Fibroblast of upper back skin (primary cell): ENCODE measurements around the gene NEGR1.

Experiments used
- DNase-seq: peaks from one replicate; pipeline ENCODE4 v3.0.0-alpha.2; 2013

The NEGR1 gene

DNA sequence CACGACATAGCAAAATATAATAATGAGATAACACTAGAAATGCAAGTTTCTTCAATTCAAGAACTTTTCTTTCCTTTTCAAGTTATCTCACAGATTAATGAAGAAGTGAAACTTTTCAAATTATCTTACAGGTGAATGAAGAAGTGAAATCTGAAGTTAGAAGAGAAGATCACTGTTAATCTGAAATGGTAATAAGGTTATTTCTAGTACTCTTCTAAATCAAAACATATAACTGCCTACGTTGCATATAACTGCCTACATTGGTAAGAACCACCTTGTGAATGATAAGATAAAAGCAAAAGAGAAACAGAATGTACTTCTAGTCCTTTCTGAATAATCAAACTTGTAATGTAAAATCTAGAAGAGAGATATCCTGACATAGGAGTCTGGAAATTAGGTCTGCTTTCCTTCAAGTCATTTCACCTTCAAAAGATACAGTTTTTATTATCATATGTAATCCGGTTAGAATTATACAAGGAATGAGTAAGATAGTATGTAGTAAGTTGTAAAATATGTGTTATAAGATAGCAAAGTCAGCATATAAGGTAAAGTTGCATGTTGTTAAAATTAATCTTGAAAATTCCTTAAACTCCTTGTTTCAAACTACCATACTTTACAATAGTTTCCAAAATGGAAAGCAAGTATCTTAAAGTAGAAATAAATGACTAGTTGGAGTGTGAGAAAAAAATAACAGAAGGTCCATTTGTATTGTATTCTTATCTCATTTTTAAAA is 679.1 kb downstream of the NEGR1 start:
- no peak for DNase-seq

DNA sequence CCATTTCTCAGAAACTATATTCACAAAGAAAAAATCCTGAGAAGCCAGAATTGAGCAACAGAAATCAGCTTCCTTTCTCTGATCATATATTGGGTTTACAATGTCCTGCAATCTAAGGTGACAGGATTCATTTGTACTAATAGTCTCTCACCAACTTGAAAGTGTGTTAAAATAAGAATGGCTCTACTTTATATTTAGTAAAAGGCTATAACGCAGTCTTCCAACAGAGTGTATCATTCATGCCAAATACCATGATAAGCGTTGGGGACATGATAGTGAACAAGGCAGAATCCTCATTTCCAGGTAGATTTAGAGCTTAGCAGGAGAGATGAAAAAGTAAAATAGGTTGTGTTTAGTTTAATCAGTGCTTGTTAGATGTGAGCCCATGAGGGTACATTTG is 682.3 kb downstream of the NEGR1 start:
- no peak for DNase-seq

DNA sequence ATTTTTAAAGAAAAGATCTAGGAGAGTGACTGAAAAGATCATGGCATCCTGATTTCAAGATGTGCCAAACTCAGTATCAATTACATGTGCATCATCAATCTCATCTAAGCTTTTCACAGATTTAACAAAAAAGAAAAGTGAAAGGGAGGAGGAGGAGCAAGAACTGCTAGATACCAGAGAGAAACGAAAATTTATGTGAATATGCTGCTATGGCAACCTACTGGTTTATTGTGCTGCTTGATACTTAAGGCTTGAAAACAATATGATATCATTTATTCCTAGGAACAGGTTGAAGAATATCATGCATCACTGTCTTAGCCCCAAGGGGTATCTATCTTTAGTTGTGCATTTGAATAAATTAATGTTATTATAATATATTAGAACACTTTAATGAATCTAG is 683.0 kb downstream of the NEGR1 start:
- DNase-seq = no peak

DNA sequence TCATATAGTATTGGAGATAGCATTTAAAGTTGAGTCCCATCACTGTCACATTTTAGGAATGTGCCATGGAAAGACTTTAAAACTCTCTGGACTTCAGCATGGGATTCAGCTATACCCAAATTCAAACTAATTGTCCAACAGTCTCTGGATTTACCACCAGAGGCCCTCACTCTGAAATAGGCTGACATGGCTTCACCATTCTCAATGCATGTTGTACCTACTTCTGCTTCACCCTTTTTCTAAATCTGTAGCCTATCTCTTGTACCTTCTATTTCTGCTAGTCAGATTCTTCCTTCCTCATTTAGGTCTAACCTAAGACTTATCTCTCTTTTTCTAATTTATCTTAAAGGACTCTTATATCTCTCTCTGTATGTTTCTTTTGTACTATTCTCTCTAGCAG is 688.8 kb downstream of the NEGR1 start:
- peak; percentile 16 for DNase-seq

DNA sequence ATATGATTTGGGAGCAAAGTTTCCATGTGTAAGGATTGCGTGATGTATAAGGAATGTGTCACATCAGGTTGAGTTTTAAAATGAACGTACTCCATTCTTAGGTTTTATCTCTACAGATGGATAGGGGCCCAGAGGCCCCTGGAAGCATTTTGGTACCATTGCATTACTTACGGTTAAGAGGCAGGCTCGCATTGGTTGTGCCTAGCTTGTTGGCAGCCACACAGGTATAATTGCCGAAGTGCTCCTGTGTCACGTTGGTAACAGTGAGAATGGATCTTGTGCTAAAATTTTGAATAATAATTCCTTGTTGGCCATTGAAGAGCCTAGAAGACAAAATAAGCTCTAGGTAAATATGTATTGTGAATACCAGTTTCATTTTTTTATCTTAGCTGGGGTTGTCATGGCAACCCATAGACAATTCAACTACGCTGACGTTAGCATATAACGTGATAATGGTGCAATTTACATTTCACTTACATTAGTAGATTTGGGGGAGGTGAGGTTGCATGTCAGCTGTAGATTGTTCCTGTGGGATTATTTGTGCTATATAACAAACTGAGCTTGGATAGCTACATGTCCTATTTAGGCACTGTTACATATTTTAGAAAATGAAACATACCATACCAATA is 689.6 kb downstream of the NEGR1 start:
- peak; percentile 9 for DNase-seq

DNA sequence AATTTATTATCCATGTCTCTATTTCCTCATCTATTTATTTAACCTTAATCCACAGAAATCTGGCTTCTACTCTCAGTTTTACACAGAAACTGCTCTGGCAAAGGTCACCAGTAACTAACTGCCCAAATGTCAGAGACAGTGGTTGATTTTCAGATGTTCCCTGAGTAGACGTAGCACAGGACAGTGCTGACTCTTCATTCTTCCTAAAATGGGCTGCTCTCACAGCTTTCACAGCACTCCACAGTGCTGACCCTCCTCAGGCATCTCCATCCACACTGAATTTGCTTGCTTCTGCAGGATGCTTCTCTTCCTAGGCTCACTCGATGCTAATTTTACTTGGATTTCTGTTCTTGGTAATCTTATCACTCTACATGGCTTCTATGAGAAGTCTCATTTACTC is 693.3 kb downstream of the NEGR1 start:
- no peak for DNase-seq

DNA sequence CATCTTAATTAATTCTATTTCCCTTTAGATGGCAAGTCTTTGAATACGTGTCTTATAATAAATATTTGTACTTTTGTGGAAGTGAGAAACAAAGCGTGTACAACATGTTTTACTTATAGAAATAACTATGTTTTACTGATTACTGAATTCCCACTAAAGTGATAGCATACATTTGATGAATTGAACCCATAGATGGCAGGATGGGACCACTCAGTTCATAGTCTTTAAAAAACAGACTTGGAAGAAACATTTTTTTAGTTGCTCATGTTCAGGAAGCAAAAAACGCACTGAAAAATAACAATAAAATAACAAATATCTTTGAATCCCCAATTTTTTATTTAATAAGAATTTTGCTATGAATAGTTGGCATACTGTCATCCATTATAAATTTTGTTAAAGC is 694.4 kb downstream of the NEGR1 start:
- peak; percentile 46 for DNase-seq

DNA sequence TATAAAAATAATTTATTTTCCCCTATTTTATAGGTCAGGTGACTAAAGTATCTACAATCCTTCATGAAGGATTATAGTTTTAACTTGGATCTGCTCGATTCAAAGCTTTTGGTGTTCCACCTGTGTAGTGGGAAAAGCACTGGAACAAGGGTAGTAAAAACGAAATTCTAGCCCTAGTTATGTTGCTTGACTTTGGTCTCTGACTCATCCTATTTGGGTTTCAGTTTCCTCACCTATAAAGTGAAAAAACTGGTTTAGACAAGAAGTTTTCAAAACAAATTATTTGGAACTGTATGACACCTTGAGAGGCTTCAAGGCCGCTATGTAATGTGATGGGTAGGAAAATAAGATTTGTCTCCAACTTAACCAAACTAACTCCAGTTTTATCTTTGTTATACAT is 696.3 kb downstream of the NEGR1 start:
- no peak for DNase-seq

DNA sequence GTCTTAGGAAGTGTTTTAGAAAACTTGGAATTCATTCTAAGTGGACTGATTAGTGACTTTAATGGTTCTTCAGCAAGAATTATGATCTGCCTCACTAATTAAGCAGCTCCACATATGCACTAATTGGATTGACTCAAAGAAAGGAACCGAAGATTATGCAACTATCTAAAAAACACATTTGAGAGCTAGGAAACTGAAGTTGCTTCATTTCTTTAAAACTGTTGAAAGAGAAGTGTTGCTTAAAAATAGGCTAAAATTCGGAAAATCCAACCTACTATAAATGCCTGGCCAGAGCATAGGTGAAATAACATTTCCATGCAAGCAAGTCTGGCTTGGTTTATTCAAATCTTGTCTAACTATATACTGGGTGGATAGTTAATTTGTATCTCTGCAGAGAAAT is 698.6 kb downstream of the NEGR1 start:
- DNase-seq = no peak

DNA sequence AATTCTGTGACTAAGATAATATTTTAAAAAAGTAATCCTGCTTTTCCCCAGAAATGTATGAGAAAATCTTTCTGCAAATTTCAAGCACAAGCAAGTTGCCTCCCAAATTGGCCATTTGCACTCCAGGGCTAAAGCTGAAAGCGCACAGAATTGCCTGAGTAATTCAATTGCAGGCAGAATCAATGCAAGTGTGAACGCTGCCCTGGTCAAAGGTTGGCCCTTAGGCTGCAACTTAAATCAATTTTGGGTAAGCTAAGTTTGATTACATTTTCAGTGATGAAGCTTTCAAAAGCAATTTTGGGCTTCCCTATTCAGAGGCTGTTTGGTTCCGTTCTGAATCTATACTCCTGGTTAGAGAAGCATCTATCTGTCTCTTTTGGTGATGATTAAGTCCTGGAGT is 699.7 kb downstream of the NEGR1 start:
- DNase-seq = no peak

DNA sequence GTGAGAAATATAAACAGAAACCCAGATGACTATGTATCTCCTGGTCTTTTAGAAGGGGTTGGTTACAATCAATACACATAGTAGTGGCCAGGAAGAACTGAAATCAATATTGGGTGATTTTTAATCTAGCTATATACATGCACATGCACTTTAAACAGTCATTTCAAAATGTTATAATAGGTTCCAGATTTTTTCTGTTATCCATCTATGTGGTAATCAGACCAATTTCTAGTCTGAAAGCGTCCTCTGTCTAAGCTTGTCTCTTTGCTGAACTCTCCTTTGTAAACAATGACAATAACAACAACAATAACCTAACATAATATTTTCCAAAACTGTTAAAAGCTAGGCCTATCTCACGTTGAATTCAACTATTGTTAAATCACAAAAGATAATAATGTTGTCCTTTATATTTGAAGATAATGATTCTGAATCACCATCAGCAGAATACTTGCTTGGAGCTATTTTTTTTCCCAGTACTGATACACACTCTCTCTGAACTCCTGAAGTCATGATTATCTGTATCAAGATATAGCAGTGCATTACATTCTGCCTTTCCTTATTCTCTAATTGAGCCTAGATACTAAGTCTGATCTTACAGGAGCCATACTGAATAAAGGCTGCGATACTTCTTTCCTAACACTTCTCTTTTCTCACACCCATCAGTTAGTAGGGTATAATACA is 704.7 kb downstream of the NEGR1 start:
- no peak for DNase-seq

DNA sequence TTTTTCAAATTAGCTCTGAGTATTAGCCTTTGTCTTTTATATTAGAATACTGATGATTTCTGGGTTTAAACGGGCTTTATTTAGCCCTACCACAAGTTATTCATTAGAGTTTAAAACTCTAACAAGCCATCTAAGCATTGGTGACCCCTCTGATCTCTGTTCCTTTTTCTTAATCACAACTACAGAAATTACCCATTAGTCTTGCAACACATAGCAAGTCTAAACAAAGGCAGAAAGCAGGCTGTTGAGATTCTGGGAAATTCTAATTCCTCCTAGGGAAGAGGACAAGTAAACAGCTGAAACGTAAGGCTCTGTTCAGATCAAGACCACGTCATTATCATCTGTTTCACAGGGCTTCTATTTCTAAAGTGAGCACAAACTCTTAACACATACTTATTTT is 710.3 kb downstream of the NEGR1 start:
- no peak for DNase-seq

DNA sequence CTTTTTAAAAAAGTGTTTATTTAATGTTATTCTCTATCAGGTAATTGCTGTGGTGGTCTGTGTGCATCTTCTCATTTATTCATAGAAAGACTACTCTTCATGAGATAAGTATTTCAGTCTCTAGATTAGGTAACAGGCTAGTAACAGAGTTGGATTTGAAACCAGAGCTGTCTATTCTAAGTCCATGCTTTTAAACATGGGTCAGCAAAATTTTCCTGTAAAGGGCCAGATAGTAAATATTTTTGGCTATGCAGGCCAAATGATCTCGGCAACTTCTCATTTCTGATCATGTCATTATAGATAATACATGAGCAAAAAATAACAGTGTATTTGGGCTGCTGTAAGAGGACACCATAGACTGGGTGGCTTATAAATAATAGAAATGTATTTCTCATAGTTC is 715.9 kb downstream of the NEGR1 start:
- no peak for DNase-seq

DNA sequence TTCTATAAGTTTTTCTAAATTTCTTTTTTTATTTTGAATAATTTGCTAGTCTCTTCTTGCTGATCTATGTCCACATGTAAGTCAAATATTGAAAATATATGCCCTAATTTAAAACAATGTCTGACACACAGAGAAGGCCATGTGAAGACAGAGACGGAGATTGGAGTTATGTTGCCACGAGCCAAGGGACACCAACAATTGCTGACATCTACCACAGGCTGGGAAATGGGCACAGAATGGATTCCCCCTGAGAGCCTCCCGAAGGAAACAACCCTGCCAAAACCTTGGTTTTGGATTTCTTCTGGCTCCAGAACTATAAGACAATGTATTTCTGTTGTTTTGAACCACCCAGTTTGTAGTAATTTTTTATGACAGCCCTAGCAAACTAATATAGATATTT is 716.5 kb downstream of the NEGR1 start:
- no peak for DNase-seq

DNA sequence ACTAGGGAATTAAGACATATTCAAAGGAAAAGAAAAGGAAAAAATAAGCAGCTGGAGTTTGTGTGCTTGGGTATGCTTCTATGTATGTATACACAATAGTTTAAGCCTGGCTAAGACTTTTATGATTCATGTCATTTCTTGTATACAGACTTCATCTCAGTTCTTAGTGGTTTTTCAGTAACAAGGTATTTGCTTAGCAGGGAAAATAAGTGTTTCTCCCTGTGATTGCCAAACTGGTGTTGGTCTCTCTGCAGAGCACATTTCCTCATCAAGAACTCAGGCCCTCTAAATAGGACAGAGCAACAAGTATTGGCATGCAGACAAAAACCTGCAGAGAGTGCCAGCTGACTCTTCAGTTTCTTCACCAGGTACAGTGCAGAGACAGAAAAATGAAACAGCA is 717.1 kb downstream of the NEGR1 start:
- peak; percentile 37 for DNase-seq

DNA sequence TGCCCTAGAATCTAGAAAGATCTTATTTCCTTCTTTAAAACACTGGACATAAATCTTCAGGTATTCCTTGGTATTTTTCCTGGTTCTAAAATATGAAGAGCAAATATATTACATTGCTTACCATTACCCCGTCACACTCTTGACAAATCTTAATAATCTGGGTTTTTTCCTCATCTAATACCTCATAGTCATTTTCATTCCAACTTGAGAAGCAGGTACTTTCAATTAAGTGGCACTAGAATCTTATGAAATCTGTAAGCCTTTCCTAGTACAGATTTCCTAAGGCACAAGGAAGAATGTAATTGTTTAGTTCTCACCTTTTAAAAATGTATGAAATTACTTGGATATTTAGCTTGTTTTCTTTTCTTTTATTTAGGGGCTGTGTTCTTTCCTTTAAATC is 720.0 kb downstream of the NEGR1 start:
- DNase-seq = no peak

DNA sequence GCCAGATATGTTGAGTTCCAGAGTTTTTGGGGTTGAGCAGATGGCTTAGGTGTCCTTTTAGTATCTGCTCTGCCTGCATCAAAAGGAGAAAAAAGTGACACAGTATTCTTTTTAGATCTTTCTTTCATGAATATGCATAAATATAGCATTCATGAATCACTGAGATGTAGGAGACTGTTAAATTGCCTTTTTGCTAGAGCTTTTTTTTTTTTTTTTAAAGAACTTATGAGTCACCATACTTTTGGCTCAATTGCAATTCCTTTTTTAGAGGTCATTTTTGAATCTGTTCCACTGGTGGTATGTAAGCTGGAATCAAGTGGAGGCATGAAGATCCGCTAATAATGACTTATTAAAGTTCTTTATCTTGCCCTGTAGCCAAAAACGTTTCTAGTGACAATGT is 720.6 kb downstream of the NEGR1 start:
- DNase-seq = peak; percentile 84

DNA sequence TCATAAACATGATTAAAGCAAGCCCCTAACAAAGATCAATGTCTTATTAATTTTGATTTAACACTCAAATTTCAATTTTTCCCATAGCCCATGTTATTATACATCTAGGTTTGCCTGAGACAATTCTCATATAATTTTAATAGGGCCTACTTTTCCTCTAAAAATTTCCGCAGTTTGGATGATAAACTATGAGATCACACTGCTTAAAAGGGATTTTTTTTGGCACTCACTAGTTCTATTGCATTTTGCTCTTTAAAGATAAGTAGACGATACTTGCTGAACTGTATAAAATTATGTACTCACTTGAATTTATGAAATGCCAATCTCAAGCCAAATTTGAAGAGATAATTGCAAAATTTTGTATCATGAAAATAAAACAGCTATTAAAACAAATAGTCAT is 721.1 kb downstream of the NEGR1 start:
- DNase-seq = peak; percentile 25

DNA sequence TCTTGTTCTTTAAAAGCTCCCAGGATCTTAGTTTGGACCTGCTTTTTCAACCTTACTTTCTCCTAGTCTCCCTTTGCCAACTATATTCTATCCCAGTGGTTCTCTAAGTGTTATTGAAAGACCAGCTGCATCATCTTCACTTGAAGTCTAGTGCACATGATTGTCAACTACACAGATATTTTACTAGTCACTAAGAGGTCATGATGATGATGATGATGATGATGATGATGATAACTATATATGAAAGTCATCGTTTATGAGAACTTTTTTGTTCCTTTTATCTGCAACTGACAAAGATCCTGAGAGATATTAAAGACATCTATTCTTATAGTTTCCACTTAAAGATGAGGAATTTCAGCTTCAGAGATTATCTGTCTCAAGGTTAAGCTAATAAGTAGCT is 722.5 kb downstream of the NEGR1 start:
- DNase-seq = no peak

DNA sequence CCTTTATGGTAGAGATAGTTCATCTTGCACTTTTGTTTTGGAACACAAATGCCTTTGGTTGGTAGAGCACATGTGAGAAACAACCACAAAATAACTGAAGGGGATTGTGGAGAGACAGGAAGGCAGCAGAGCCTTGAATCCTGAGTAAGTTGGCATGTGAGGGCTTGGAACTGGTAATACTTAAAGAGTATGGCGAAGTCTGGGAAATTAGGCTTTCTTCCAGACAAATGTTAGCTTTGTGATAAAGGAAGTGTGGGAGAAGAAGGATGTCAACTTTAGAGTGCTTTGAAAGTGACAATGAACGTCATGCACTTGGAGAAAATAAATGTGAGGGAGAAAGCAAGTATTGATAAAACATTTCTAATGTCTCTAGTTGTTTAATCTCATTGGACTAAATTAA is 725.2 kb downstream of the NEGR1 start:
- no peak for DNase-seq

DNA sequence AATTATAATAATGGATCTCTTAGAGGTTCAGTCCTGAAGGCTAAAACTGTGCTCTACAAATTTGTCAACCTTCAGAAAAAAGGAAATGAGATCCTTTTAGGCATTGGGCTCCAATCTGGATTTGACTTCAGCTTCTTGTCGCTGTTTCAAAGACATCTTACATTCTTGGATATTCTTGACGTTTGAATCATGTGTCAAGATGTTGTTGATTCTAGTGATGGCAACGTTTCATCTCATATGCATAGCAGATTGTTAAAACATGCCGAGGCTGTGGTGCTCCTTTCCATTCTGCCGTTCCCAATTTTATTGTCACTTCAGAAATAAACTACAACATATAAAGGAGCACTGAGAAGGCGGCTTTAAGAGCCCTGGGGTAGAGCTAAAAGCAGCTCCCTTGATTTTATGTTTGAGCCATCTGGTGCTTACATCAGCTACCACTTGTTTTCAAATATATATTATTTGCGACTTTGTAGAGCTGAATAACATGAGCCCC is 733.9 kb downstream of the NEGR1 start:
- no peak for DNase-seq

DNA sequence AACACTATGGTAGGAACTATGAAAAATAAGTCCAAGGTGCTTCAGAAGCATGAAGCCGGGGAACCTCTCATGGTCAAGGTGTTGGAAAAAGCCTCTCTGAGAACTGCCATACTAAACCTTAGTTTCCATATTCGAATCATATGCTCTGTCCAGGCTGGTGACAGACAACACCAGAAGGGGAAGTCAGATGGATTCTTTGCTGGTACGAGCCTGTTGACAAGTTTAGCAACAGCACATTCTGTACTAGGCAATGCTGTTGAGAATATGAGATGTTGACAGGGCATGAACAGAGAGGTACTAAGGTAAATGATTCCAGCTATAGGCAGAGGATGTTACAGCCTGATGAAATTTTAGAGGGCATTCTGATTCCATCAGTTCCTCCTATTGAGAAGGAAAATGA is 740.2 kb downstream of the NEGR1 start:
- DNase-seq = no peak

DNA sequence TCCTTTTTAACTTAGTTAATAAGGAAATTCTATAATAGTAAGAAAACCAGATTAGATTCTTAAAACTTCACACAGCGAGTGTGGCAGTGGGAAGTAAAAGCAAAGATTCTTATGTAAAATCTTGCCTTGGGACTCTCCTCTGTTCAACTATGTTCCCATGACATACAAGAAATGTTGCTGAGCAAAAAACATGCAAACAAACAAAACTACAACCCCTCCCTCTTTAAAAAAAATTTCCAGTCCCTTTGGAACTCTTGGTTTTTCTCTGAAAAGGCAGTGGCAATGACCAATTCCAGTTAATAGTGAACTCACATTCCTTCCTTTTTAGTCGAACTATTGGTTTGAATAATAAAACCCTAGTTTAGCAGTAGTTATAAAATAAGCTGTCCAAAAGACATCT is 748.4 kb downstream of the NEGR1 start:
- no peak for DNase-seq

DNA sequence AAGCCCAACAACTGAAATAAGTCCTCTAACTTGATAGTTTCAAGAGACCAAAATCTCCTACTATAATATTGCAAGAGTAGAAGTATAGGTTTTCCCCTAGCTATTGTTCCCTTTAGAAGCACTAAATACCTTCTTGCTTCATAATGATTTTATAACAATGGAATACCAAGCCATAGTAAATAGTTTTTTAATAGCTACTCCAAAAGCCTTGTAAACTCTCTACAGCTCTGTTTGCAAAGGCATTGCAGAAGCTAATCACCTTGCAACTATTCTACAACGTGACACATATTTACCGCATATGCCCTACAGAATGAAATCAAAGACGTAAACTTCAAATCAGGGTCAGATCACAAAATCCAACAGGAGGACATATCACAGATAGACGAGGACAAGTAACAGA is 750.0 kb downstream of the NEGR1 start:
- no peak for DNase-seq
